Measurements from ENCODE around the gene PRX.
A peak's percentile ranks its signal among the peaks of the same experiment; 100 is the strongest.
"Not testable (repeated sequence)": the region's sequence is repeated elsewhere in the genome, so short reads cannot be mapped to it uniquely, and the experiment has no call there.

The PRX gene

DNA sequence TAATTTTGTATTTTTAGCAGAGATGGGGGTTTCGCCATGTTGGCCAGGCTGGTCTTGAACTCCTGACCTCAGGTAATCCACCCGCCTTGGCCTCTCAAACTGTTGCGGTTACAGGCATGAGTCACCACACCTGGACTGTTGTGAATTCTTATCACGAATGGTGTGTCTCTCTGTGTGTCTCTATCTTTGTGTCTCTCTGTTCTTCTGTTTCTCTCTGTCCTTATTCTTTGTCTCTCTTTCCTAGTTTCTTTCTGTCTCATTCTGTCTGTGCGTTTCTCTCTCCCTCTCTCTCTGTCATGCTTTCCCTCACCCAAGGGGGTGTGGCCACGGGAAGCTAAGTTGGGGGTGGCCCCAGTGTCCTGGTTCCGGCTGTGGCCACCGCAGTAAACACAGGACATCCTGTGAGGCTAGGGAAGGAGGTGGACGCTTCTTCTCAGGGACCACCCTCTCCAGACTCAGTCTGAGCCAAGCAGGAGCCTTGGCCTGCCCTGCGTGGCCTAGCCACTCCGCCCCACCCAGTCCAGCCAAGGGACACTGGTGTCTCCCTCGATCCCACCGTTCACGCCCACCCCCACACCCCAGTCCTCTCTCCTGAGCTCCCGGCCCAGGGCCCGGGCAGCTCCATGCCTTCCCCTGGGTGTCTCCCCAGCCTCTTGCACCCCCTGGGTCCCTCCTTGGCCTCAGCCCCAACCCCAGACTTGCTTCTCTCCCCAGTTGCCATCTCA, 3.9 kb upstream of the PRX start:
- DNase-seq (ENCODE audit: low read depth in 2 of 2): no peak

- DNase-seq (ENCODE audit: low read depth in 2 of 2): no peak
Observed at GRCh38 chr19:40415768-40416167, 2.6 kb upstream of the PRX start.

GRCh38 chr19:40414542-40415535, 1.7 kb upstream of the PRX start:
- DNase-seq (ENCODE audit: low read depth in 2 of 2): no peak

- no peak for DNase-seq (ENCODE audit: low read depth in 2 of 2)
Observed at GRCh38 chr19:40412866-40413265, 312 bp downstream of the PRX start.

DNA sequence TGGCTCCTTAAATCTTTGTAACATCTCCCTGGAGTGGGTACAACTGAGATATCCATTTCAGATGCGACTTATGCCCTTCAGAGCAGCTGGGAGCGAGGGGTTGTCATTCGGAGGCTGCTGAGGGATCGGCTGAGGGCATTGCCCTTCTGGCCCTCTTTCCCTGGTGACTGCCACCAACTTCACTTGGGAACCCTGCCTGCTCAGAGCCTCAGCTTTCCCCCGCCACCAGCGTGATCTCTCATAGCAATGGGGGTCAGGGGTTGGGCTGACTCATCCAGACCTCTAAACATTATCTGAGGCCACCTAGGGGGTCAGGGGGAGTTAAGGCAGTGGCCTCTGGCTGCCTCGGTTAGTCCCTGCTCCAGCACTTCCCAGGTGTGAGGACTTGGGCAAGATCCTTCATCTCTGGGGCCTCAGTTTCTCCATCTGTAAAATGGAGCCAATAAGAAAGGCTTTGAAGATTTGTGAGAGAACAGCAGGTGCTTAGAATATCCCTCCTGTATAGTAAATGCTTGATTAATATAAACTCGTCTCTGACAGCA, 1.1 kb downstream of the PRX start:
- DNase-seq (ENCODE audit: low read depth in 2 of 2): no peak

DNA sequence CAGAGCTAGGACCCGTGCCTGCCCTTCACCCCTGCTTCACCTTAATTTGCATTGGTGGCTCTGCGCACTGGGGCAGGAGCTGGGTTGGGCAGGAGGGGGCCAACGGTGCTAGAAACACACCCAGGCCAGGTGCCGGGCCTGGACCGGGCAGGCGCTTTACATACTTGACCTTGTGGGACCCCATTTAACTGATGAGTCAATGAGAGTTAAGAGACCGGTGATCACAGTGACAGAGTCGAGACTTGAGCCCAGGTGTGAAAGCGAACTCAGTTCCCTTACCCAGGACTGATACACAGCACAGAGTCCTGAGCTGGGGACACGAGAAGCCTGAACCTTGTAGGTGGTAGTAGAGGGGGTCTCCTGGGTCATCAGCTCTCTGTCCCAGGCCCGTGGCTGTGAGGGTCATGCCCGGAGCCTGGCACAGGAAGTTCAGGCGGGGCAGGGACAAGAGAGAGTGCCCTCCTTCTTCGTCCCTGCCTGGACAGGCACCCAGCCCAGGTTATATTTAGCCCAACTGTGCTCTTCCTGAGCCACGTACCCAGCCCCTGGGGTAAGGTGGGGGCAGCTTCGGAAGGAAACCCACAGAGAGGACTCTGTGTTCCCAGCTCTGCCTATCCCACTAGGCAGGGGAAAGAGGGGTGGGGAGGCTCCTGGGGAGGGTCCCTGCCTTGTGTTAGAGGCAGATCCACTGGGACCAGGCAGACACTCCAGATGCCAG, 1.9 kb downstream of the PRX start:
- no peak for DNase-seq (ENCODE audit: low read depth in 2 of 2)

DNA sequence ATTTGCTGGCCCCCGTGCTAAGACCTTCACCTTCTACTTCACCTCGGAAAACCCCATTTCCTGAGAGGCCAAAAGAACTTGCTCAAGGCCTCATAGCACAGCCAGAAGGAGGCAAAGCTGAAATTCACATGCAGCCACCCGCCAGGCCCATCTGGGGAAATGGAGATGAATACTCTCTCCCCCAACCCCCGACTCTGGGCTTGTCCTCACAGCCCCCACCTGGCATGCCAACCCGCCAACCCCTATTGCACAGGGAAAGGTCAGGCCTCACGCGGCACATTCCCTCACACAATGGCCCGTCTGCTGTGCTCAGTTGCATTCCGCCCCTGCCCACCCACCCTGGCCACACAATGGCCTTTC, 3.2 kb downstream of the PRX start:
- DNase-seq (ENCODE audit: low read depth in 2 of 2): no peak

DNA sequence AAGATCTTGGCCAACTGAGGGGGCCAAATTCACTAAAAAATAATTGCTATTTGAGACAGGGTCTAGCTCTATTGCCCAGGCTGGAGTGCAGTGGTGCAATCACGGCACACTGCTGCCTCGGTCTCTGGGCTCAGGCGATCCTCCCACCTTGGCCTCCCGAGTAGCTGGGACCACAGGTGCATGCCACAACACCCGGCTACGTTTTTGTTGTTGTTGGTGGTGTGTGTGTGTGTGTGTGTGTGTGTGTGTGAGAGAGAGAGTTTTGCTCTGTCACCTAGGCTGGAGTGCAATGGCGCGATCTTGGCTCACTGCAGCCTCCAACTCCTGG, 4.6 kb downstream of the PRX start:
- DNase-seq (ENCODE audit: low read depth in 2 of 2): not testable (repeated sequence)

- DNase-seq (ENCODE audit: low read depth in 2 of 2): no peak
Observed at GRCh38 chr19:40407714-40408597, 5.2 kb downstream of the PRX start.

DNA sequence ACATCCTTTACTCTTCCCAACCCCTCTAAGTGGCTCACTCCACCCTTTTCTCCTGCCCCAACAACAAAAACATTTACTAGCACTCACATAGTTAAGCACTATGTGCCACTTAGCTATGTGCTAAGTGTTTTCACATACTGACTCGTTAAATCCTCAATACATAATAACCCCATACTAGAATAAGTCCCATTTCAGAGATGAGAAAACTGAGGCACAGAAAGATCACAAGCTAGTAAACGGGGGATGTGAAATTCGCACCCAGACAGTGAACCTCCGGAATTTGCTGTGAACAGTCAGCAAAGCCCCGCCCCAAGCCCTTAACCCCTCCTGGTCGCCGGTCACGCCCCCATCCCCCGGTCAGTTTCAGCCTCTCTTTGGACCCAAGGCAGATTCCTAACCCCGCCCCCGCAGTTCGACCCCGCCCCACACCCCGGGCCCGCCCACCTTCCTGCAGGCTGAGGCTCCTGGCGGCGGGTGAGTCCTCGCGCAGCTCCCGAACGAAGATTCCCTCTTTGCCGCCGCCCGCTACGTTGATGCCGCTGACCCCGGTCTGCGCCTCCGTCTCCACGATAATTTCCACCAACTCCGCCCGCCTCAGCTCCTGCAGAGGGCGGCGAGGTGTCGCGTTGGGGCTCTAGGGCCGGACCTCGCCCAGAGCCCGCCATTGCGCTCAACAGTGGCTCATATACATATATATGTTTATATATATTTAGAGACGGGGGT, 9.8 kb downstream of the PRX start:
- peak; percentile 61 to 88 for DNase-seq (ENCODE audit: low read depth in 2 of 2)

DNA sequence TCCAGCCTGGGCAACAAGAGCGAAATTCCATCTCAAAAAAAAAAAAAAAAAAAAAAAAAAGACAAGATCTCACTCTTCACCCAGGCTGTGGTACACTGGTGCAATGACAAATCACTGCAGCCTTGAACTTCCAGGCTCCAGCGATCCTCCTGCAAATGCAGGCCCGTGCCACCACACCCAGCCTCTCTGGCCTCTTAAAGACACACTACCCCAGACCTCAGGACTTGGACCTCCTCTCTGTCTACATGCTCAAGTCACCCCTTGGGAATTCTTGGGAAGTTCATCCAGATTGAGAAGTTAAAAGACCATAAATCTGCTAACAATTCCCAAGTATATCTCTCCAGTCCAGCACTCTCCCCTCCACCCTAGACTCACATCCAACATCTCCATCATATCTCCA, 12.6 kb downstream of the PRX start:
- DNase-seq (ENCODE audit: low read depth in 2 of 2): no peak

- peak; percentile 31 to 64 for DNase-seq (ENCODE audit: low read depth in 2 of 2)
Observed at GRCh38 chr19:40398417-40399131, 14.6 kb downstream of the PRX start.

GRCh38 chr19:40397568-40397906, 15.6 kb downstream of the PRX start:
- DNase-seq (ENCODE audit: low read depth in 2 of 2): no peak

- DNase-seq (ENCODE audit: low read depth in 2 of 2): no peak
Observed at GRCh38 chr19:40396886-40397567, 16.2 kb downstream of the PRX start.

GRCh38 chr19:40395956-40396355, 17.2 kb downstream of the PRX start:
- DNase-seq (ENCODE audit: low read depth in 2 of 2): no peak

GRCh38 chr19:40394816-40395210, 18.4 kb downstream of the PRX start:
- no peak for DNase-seq (ENCODE audit: low read depth in 2 of 2)

DNA sequence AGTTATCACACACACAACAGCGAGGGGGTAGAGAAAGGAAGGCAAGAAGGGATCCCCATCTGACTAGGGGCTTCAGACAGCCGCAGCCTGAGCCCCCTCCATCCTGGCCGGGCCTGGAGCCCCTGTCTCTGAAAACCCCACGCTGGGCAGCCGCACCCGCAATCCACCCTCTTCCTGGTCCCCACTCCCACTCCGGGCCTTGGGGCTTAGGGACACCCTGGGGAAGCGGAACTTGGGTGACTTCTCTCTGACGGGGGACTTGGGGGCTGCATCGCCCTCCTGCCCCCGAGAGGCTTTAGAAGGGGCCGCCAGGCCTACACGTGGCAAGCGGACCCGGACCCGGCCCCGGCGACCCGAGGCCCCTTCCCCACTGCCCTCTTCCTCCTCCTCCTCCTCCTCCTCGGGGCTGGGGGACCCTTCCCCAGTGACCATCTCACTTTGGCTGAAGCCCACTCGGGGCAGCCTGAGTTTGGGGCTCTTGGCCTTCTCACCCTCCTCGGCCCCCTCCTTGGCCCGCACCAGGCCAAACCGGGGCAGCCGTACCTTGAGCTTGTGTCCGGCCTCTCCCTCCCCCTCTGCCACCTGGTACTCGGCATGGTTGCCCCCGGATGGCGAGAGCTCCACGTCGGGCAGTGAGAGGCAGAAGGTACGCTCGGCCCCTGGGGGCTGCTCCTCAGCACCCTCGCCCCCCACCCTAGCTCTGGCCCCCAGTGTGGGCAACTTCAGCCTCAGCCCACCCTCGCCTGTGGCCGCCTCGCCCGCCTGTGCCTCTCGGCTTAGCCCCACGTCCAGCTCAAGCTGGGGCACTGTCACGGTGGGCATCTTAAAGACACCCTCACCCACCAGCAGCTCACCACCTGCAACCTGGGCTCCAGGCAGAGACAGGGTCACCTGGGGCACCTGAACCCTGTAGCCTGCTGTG, 19.0 kb downstream of the PRX start:
- DNase-seq (ENCODE audit: low read depth in 2 of 2): no peak

DNA sequence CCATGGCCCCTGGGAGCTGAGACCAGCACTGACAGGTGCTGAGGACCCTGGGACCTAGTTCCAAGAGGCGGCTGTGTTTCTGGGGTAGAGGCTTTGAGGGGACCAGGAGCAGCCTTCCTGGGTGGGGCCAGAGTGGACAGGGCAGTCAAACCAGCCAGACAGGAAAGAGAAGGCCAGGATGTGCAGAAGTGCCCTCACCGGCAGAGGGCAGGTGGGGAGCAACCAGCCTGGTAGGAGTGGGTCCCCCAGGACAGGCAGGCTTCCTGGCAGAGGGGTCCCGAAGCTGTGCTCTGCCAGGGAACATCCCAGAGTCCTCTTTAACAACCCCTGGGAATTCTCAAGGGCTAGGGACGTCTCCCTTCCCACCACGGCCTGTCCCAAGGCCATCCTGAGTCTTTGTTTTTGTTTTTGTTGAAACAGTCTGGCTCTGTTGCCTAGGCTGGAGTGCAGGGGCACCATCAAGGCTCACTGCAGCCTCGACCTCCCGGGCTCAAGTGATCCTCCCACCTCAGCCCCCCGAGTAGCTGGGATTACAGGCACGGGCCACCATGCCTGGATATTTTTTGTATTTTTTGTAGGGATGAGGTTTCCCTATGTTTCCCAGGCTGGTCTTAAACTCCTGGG, 20.2 kb downstream of the PRX start:
- no peak for DNase-seq (ENCODE audit: low read depth in 2 of 2)

Data from activated CD4-positive, alpha-beta T cell treated with anti-CD3 and anti-CD28 coated beads for 24 hours (primary cell).